Lower leg skin (tissue), 4 donors: ENCODE measurements around the gene FDPS. TPM values are rescaled to one million over a fixed set of nuclear protein-coding genes. Genes with fewer than 3 reads are reported as not detected.

ENCODE experiments used
- DNase-seq, 2 donors: peaks; one replicate each; pipeline ENCODE4 v3.0.0-alpha.2; 2019; ENCODE audit warnings: low spot score in 2 of 2
- H3K4me3 ChIP-seq: fragments of 200-600 bp; sonication (generic); 2 replicates; pipeline ENCODE4 v1.5.1; 2017; ENCODE audit warnings: mild to moderate bottlenecking, low read depth; ENCODE audit not compliant: poor library complexity, severe bottlenecking
- CTCF ChIP-seq, 3 donors: fragments of 450-650 bp; IDR thresholded peaks; one replicate each; pipeline ENCODE4 v1.5.1; 2016; ENCODE audit warnings: antibody characterized with exemption in 3 of 3, mild to moderate bottlenecking in 3 of 3, moderate library complexity in 2 of 3
- POLR2A ChIP-seq, 2 donors: fragments of 450-650 bp; IDR thresholded peaks; one replicate each; pipeline ENCODE4 v1.6.1; 2016 to 2017; ENCODE audit warnings: antibody characterized with exemption in 2 of 2, mild to moderate bottlenecking in 1 of 2, moderate library complexity in 1 of 2
- WGBS, 2 donors: methylation state at CpG; one replicate each; pipeline ENCODE4 v1.1.5; 2018; 5-methylcytosine and 5-hydroxymethylcytosine counted together
- intact Hi-C: fragments of 100-400 bp; cut with DNase I; formaldehyde crosslinking; loops from one replicate; pipeline ENCODE4 v1.15.0; 2023; ENCODE audit warnings: low total_unique reads
- total RNA-seq, 4 donors: library from RNA; depleted of rRNA; stranded (reverse); fragments of >200 nt; gene quantifications; one replicate each; pipeline ENCODE4 v1.1.0, GENCODE V29; 2016

Gene FDPS
- total RNA-seq: 100 to 1,000 TPM in 3 of 4 donors, 10 to 100 TPM in 1; 98.5 to 185 (median 141) TPM

- WGBS, 2 donors: 0% methylated on average over 38 to 50 of the region's 51 CpGs
- TF ChIP-seq CTCF (IDR thresholded peaks at IDR 0.05) (no peak), POLR2A (IDR thresholded peaks at IDR 0.05) (peak in 1 of 2 donors; percentile 2)
- intact Hi-C loops: no loop called here
- peak within 1 kb of the TSS; percentile 71 for H3K4me3 ChIP-seq
- DNase-seq: peak; percentile 99 to 100
Measured at GRCh38 chr1:155308493-155309422, at the start of gene FDPS. Gene FDPS, plus strand, starts transcription at chr1:155308866. Its CDS starts 924 bp downstream, at chr1:155309790.

- 91 to 97% methylated on average over 5 of the region's 5 CpGs for WGBS, 2 donors
- H3K4me3 ChIP-seq: no peak overlapping the region
- TF ChIP-seq POLR2A (IDR thresholded peaks at IDR 0.05): no peak
- no peak for TF ChIP-seq CTCF (IDR thresholded peaks at IDR 0.05)
- no peak for DNase-seq
- intact Hi-C loops: loop anchor here (10.0 kb wide), 1 partner anchor 335 kb away; no protein-coding TSS in a partner anchor
Measured at GRCh38 chr1:155260276-155260675, 48.4 kb upstream of the FDPS start.

GRCh38 chr1:155261493-155261851 lies 47.2 kb upstream of the FDPS start:
- TF ChIP-seq POLR2A (IDR thresholded peaks at IDR 0.05) (no peak), CTCF (IDR thresholded peaks at IDR 0.05) (no peak)
- intact Hi-C loops: loop anchor here (10.0 kb wide), 1 partner anchor 333 kb away; no protein-coding TSS in a partner anchor
- no peak for DNase-seq
- 0% methylated on average over 9 of the region's 9 CpGs for WGBS, 2 donors
- H3K4me3 ChIP-seq: peak overlapping the region; percentile 65

GRCh38 chr1:155261852-155262673 lies 46.6 kb upstream of the FDPS start, which contains the start of gene SCAMP3:
Gene SCAMP3, minus strand, starts transcription at chr1:155262360. Its CDS starts 209 bp downstream, at chr1:155262151.
- intact Hi-C loops: loop anchor here (10.0 kb wide), 1 partner anchor 333 kb away; no protein-coding TSS in a partner anchor
- 0 to 1% methylated on average over 35 to 39 of the region's 47 CpGs for WGBS, 2 donors
- TF ChIP-seq POLR2A (IDR thresholded peaks at IDR 0.05) (no peak), CTCF (IDR thresholded peaks at IDR 0.05) (no peak)
- DNase-seq: peak; percentile 98
- peak within 1 kb of the TSS; percentile 65 for H3K4me3 ChIP-seq

- no peak for TF ChIP-seq CTCF (IDR thresholded peaks at IDR 0.05)
- TF ChIP-seq POLR2A (IDR thresholded peaks at IDR 0.05): no peak
- intact Hi-C loops: loop anchor here (10.0 kb wide), 1 partner anchor 332 kb away; no protein-coding TSS in a partner anchor
- DNase-seq: no peak
- H3K4me3 ChIP-seq: no peak overlapping the region
- 85 to 87% methylated on average over 11 of the region's 11 CpGs for WGBS, 2 donors
Measured at GRCh38 chr1:155263067-155263466, 45.6 kb upstream of the FDPS start.
